Vagina (tissue), 2 donors: ENCODE data around the gene OBSCN. TPM values are rescaled to one million over a fixed set of nuclear protein-coding genes. Genes with fewer than 3 reads are reported as not detected.
"Not testable (repeated sequence)": the region's sequence is repeated elsewhere in the genome, so short reads cannot be mapped to it uniquely, and the experiment has no call there.

Source experiments
- DNase-seq, 2 donors: peaks; one replicate each; pipeline ENCODE4 v3.0.0-alpha.2; 2017; ENCODE audit errors: extremely low spot score in 2 of 2
- H3K27ac ChIP-seq: fragments of 200-600 bp; sonication (generic); one replicate; pipeline ENCODE4 v1.5.1; 2019
- H3K27me3 ChIP-seq: fragments of 200-600 bp; sonication (generic); one replicate; pipeline ENCODE4 v1.5.1; 2019
- H3K36me3 ChIP-seq, 2 donors: fragments of 200-600 bp; sonication (generic); one replicate each; pipeline ENCODE4 v1.5.1; 2017 to 2019
- H3K4me1 ChIP-seq: fragments of 200-600 bp; sonication (generic); one replicate; pipeline ENCODE4 v1.5.1; 2019
- H3K4me3 ChIP-seq, 2 donors: fragments of 200-600 bp; sonication (generic); 1 replicate in 1 of 2; 2 replicates in 1 of 2; pipeline ENCODE4 v1.5.1; 2016 to 2019
- H3K9me3 ChIP-seq: fragments of 200-600 bp; sonication (generic); one replicate; pipeline ENCODE4 v1.5.1; 2019
- POLR2A ChIP-seq, 2 donors: fragments of 450-650 bp; IDR thresholded peaks; one replicate each; pipeline ENCODE4 v1.6.1; 2017; ENCODE audit warnings: antibody characterized with exemption in 2 of 2, mild to moderate bottlenecking in 2 of 2, moderate library complexity in 2 of 2
- POLR2AphosphoS5 ChIP-seq, 2 donors: sonication (generic); formaldehyde crosslinking; IDR thresholded peaks; one replicate each; pipeline ENCODE4 v1.9.0; 2017; ENCODE audit warnings: antibody characterized with exemption in 2 of 2, mild to moderate bottlenecking in 2 of 2, low read depth in 1 of 2; ENCODE audit not compliant: insufficient read depth in 1 of 2
- intact Hi-C: fragments of 100-400 bp; cut with DNase I; formaldehyde crosslinking; loops from one replicate; pipeline ENCODE4 v1.15.1; 2023
- total RNA-seq: library from RNA; depleted of rRNA; stranded (reverse); fragments of >200 nt; gene quantifications from one replicate; pipeline ENCODE4 v1.2.3, GENCODE V29; 2016
- TF ChIP-seq, protein P1 (sequence below), 3 experiments: fragments of 450-650 bp in 2 of 3; fragments of 200-600 bp in 1 of 3; sonication (generic) in 1 of 3; IDR thresholded peaks; one replicate each; pipeline ENCODE4 v1.5.1; 2017 to 2019; ENCODE audit warnings: antibody characterized with exemption in 3 of 3, mild to moderate bottlenecking in 2 of 3, moderate library complexity in 2 of 3

Gene OBSCN
- total RNA-seq, 1 donor from 2014 or later, result 35.8 TPM

DNA sequence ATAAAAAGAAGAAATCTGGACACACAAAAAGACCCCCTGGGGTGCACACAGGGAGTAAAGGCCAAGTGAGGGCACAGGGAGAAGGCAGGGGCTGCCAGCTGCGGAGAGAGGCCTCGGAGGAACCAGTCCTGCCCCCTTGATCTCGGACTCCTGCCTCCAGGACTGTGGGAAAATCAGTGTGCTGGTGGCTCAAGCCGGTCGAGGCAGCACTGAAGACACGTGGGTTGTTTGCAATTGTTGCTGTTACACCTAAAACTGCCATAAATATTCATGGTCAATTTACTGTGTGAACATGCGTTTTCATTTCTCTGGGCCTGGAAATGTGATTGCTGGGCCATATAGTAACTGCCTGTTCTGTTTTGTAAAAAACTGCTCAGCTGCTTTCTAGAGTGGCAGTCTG is 23.7 kb upstream of the OBSCN start:
- no peak overlapping the region for H3K4me3 ChIP-seq
- H3K4me1 ChIP-seq, result no peaks in the 10 kb centered on the region
- H3K27ac ChIP-seq, result no peak overlapping the region
- no peaks in the 10 kb centered on the region for H3K9me3 ChIP-seq
- no peak for DNase-seq
- H3K27me3 ChIP-seq, result no peaks in the 10 kb centered on the region
- intact Hi-C loops, result no loop called here
- no peaks in the 10 kb centered on the region for H3K36me3 ChIP-seq
- TF ChIP-seq, protein P1, sequence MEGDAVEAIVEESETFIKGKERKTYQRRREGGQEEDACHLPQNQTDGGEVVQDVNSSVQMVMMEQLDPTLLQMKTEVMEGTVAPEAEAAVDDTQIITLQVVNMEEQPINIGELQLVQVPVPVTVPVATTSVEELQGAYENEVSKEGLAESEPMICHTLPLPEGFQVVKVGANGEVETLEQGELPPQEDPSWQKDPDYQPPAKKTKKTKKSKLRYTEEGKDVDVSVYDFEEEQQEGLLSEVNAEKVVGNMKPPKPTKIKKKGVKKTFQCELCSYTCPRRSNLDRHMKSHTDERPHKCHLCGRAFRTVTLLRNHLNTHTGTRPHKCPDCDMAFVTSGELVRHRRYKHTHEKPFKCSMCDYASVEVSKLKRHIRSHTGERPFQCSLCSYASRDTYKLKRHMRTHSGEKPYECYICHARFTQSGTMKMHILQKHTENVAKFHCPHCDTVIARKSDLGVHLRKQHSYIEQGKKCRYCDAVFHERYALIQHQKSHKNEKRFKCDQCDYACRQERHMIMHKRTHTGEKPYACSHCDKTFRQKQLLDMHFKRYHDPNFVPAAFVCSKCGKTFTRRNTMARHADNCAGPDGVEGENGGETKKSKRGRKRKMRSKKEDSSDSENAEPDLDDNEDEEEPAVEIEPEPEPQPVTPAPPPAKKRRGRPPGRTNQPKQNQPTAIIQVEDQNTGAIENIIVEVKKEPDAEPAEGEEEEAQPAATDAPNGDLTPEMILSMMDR (IDR thresholded peaks at IDR 0.05), result no peak
- TF ChIP-seq POLR2AphosphoS5 (IDR thresholded peaks at IDR 0.05; ENCODE audit: insufficient read depth in 1 of 2, low read depth in 1 of 2), result no peak
- TF ChIP-seq POLR2A (IDR thresholded peaks at IDR 0.05), result no peak

DNA sequence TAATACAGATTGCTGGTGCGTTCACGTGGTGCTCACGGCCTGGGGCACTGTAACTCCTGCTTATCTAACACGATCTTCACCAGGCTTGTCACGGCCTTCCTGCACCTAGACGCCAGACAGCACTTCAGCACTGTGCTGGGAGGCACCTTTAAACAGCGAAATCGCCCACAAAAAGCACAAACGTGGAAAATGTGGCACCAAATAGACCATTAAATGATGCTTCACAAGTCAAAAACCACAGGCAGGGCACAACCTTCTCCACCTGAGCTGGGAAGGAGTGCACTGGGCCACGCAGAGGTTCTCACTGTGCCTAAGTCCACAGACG is 22.2 kb upstream of the OBSCN start:
- DNase-seq, result no peak
- H3K27me3 ChIP-seq, result no peaks in the 10 kb centered on the region
- no peak overlapping the region for H3K4me3 ChIP-seq
- H3K36me3 ChIP-seq, result no peaks in the 10 kb centered on the region
- H3K27ac ChIP-seq, result no peak overlapping the region
- H3K4me1 ChIP-seq, result no peaks in the 10 kb centered on the region
- TF ChIP-seq, protein P1 (IDR thresholded peaks at IDR 0.05), result no peak
- TF ChIP-seq POLR2AphosphoS5 (IDR thresholded peaks at IDR 0.05; ENCODE audit: insufficient read depth in 1 of 2, low read depth in 1 of 2) (no peak), POLR2A (IDR thresholded peaks at IDR 0.05) (no peak)
- no peaks in the 10 kb centered on the region for H3K9me3 ChIP-seq
- intact Hi-C loops, result no loop called here

DNA sequence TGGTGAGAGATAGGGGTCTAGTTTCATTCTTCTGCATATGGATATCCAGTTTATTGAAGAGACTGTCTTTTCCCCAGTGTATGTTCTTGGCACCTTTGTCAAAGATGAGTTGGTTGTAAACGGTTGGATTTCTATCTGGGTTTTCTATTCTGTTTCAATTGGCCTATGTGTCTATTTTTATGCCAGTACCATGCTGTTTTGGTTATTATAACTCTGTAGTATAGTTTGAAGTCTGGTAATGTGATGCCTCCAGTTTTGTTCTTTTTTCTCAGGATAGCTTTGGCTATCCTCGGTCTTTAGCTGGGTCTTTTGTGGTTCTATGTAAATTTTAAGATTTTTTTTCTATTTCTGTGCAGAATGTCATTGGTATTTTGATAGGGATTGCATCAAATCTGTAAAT is 19.6 kb upstream of the OBSCN start:
- H3K4me3 ChIP-seq, intact Hi-C loops, H3K27me3 ChIP-seq, H3K36me3 ChIP-seq, H3K4me1 ChIP-seq, H3K9me3 ChIP-seq, DNase-seq, H3K27ac ChIP-seq: not testable (repeated sequence)

DNA sequence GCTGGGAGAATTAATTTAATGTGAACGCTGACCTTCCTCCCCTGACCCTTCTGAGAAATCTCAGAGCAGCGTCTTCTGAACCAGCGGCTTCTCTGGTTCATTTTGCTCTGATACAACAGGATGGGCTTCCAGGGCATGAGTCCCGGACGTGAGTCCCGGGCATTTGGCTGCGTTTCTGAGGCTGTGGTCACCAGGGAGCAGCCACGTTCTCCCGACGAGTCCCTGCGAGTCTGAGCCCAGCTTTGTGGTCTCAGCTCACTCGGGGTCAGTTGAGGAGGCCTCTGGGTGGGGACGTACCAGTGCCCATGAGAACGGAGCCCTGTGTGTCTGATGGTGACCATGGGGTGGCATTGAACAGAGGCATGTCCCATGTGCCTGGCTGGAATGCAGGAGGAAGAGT is 17.7 kb upstream of the OBSCN start:
- DNase-seq, result no peak
- TF ChIP-seq POLR2A (IDR thresholded peaks at IDR 0.05) (no peak), POLR2AphosphoS5 (IDR thresholded peaks at IDR 0.05; ENCODE audit: insufficient read depth in 1 of 2, low read depth in 1 of 2) (no peak)
- TF ChIP-seq, protein P1 (IDR thresholded peaks at IDR 0.05), result no peak

DNA sequence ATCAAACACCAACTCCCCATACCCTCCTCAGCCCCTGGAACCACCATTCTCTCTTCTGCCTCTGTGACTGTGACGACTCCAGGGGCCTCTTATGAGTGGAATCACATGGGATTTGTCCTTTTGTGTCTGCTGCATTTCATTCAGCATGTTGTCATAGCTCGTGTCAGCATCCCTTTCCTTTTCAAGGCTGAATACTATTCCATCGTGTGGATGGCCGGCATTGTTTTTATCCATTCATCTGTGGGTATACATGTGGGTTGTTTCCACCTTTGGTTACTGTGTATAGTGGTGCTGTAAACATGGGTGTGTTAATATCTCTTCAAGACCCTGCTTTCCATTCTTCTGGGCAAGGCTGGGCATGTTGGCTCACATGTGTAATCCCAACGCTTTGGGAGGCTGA is 17.1 kb upstream of the OBSCN start:
- H3K4me3 ChIP-seq, result no peak overlapping the region
- intact Hi-C loops, result no loop called here
- H3K27ac ChIP-seq, result no peak overlapping the region
- no peak for DNase-seq
- TF ChIP-seq POLR2AphosphoS5 (IDR thresholded peaks at IDR 0.05; ENCODE audit: insufficient read depth in 1 of 2, low read depth in 1 of 2), result no peak
- TF ChIP-seq POLR2A (IDR thresholded peaks at IDR 0.05), result no peak
- TF ChIP-seq, protein P1 (IDR thresholded peaks at IDR 0.05), result no peak
- no peaks in the 10 kb centered on the region for H3K4me1 ChIP-seq
- no peaks in the 10 kb centered on the region for H3K9me3 ChIP-seq
- H3K36me3 ChIP-seq, result no peaks in the 10 kb centered on the region
- H3K27me3 ChIP-seq, result no peaks in the 10 kb centered on the region

More for the DNA sequence above, 17.7 kb upstream of the OBSCN start:
- Histone ChIP-seq H3K9me3 (no peaks in the 10 kb centered on the region), H3K4me1 (no peaks in the 10 kb centered on the region), H3K27ac (no peak overlapping the region), H3K36me3 (no peaks in the 10 kb centered on the region), H3K4me3 (no peak overlapping the region), H3K27me3 (no peaks in the 10 kb centered on the region)
- intact Hi-C loops, result no loop called here

DNA sequence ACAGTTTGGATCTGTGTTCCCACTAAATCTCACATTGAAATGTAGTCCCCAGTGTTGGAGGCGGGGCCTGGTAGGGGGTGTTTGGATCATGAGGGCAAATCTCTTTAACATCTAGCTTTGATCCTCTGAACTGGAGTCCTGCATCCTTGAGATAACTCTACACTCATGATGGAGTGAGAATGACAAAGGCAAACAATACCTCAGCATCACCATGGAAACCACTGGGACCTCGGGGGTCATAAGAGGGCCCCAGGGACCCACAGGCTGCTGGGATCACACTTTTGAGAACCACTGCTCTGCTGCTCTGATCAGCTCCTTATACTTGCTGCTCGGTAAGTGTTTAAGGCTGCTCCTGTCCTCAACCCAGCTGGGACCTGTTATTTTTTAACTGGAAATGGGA is 13.4 kb upstream of the OBSCN start:
- no peak for DNase-seq
- H3K27ac ChIP-seq, result no peak overlapping the region
- no peak overlapping the region for H3K4me3 ChIP-seq
- no peaks in the 10 kb centered on the region for H3K27me3 ChIP-seq
- TF ChIP-seq POLR2AphosphoS5 (IDR thresholded peaks at IDR 0.05; ENCODE audit: insufficient read depth in 1 of 2, low read depth in 1 of 2), result no peak
- TF ChIP-seq, protein P1 (IDR thresholded peaks at IDR 0.05), result no peak
- TF ChIP-seq POLR2A (IDR thresholded peaks at IDR 0.05), result no peak
- H3K9me3 ChIP-seq, result peaks cover 12% of the 10 kb centered on the region
- intact Hi-C loops, result no loop called here
- H3K4me1 ChIP-seq, result no peaks in the 10 kb centered on the region
- H3K36me3 ChIP-seq, result peaks cover 0 to 5% of the 10 kb centered on the region in 2 donors
